Natural killer cell (primary cell): ENCODE results near the gene NME5. TPM values are rescaled to one million over a fixed set of nuclear protein-coding genes. Genes with fewer than 3 reads are reported as not detected.

Experiments
- total RNA-seq, 4 donors: library from RNA; stranded (reverse); fragments of 120-200 nt in 1 of 4; gene quantifications; one replicate each; pipeline versions ENCODE4 v1.2.3 to v1.2.4, GENCODE V29; 2013 to 2022

Gene NME5
- total RNA-seq, 3 donors from 2014 or later (not counting 1 experiment from before 2014, with no cell fraction given) = not detected

Other genes starting within 250 kb of the NME5 start
- under 1 TPM in 1 of 3 donors, not detected in 2; 0.78 TPM for gene PKD2L2, start 250.0 kb downstream of the NME5 start, total RNA-seq
- 10 to 100 TPM; 58.8 to 74.4 (median 67.4) TPM for gene FAM13B, start 106.3 kb downstream of the NME5 start, total RNA-seq
- gene WNT8A, start 55.4 kb downstream of the NME5 start, total RNA-seq = not detected
- gene BRD8, start 39.2 kb upstream of the NME5 start, total RNA-seq = 10 to 100 TPM; 26.1 to 36.5 (median 34.1) TPM
- 1 to 10 TPM in 1 of 3 donors, under 1 TPM in 2; 0.15 to 1.5 (median 0.61) TPM for gene KIF20A, start 39.7 kb upstream of the NME5 start, total RNA-seq
- gene CDC23, start 73.9 kb upstream of the NME5 start, total RNA-seq = 10 to 100 TPM; 16.3 to 25.2 (median 24.6) TPM
- not detected for gene GFRA3, start 135.2 kb upstream of the NME5 start, total RNA-seq
- gene CDC25C, start 192.4 kb upstream of the NME5 start, total RNA-seq = under 1 TPM in 2 of 3 donors, not detected in 1; 0.47 to 0.48 TPM
- 100 to 1,000 TPM in 1 of 3 donors, 10 to 100 TPM in 2; 65.1 to 140 (median 73.6) TPM for gene FAM53C, start 198.8 kb upstream of the NME5 start, total RNA-seq
- gene KDM3B, start 213.3 kb upstream of the NME5 start, total RNA-seq = 10 to 100 TPM; 82.3 to 87.1 (median 82.3) TPM